ENCODE data around the gene IFTAP. TPM values are rescaled to one million over a fixed set of nuclear protein-coding genes. Genes with fewer than 3 reads are reported as not detected.
A peak's percentile ranks its signal among the peaks of the same experiment; 100 is the strongest.

Gene IFTAP
- polyA plus RNA-seq, 4 donors: 15.7 to 23.2 (median 19.6) TPM

- no peak for FAIRE-seq
- H3K27me3 ChIP-seq (ENCODE audit: control insufficient read depth in 3 of 3, insufficient read depth in 3 of 3, low read length in 3 of 3): no peaks in the 10 kb centered on the region
- no peaks in the 10 kb centered on the region for H3K4me1 ChIP-seq (ENCODE audit: control insufficient read depth in 3 of 3, insufficient read depth in 2 of 3, low read depth in 1 of 3, low read length in 2 of 3)
- no peaks in the 10 kb centered on the region for H3K36me3 ChIP-seq (ENCODE audit: control insufficient read depth in 3 of 3, insufficient read depth in 2 of 3, low read depth in 1 of 3, low read length in 3 of 3)
- no peak overlapping the region for H3K27ac ChIP-seq (ENCODE audit: low read depth in 1 of 3, low read length in 2 of 3)
- no peak for DNase-seq
- WGBS, 3 donors: 72 to 90% (median 72%) methylated on average over 2 of the region's 2 CpGs
- H3K9me3 ChIP-seq (ENCODE audit: control insufficient read depth in 2 of 2, insufficient read depth in 1 of 2, low read depth in 1 of 2, low read length in 1 of 2): no peaks in the 10 kb centered on the region
- no peak overlapping the region for H3K4me3 ChIP-seq (ENCODE audit: low read depth in 1 of 3, low read length in 3 of 3)
Observed at GRCh38 chr11:36601155-36601554, 6.9 kb downstream of the IFTAP start.

- H3K27ac ChIP-seq (ENCODE audit: low read depth in 1 of 3, low read length in 2 of 3): no peak overlapping the region
- DNase-seq: peak in 1 of 2 donors; percentile 1
- FAIRE-seq: no peak
- no peaks in the 10 kb centered on the region for H3K9me3 ChIP-seq (ENCODE audit: control insufficient read depth in 2 of 2, insufficient read depth in 1 of 2, low read depth in 1 of 2, low read length in 1 of 2)
- no peaks in the 10 kb centered on the region for H3K36me3 ChIP-seq (ENCODE audit: control insufficient read depth in 3 of 3, insufficient read depth in 2 of 3, low read depth in 1 of 3, low read length in 3 of 3)
- no peaks in the 10 kb centered on the region for H3K4me1 ChIP-seq (ENCODE audit: control insufficient read depth in 3 of 3, insufficient read depth in 2 of 3, low read depth in 1 of 3, low read length in 2 of 3)
- H3K4me3 ChIP-seq (ENCODE audit: low read depth in 1 of 3, low read length in 3 of 3): no peak overlapping the region
- H3K27me3 ChIP-seq (ENCODE audit: control insufficient read depth in 3 of 3, insufficient read depth in 3 of 3, low read length in 3 of 3): no peaks in the 10 kb centered on the region
Observed at GRCh38 chr11:36602135-36602534, 7.8 kb downstream of the IFTAP start.

- FAIRE-seq (no peak), DNase-seq (no peak)
Observed at GRCh38 chr11:36605221-36606216, 11.2 kb downstream of the IFTAP start.

GRCh38 chr11:36608491-36609199 lies 14.3 kb downstream of the IFTAP start:
- H3K27me3 ChIP-seq (ENCODE audit: control insufficient read depth in 3 of 3, insufficient read depth in 3 of 3, low read length in 3 of 3): no peaks in the 10 kb centered on the region
- FAIRE-seq (no peak), DNase-seq (no peak)
- H3K27ac ChIP-seq (ENCODE audit: low read depth in 1 of 3, low read length in 2 of 3): no peak overlapping the region
- 56 to 82% (median 74%) methylated on average over 1 of the region's 1 CpG for WGBS, 3 donors
- H3K9me3 ChIP-seq (ENCODE audit: control insufficient read depth in 2 of 2, insufficient read depth in 1 of 2, low read depth in 1 of 2, low read length in 1 of 2): no peaks in the 10 kb centered on the region
- H3K4me1 ChIP-seq (ENCODE audit: control insufficient read depth in 3 of 3, insufficient read depth in 2 of 3, low read depth in 1 of 3, low read length in 2 of 3): no peaks in the 10 kb centered on the region
- H3K4me3 ChIP-seq (ENCODE audit: low read depth in 1 of 3, low read length in 3 of 3): no peak overlapping the region
- no peaks in the 10 kb centered on the region for H3K36me3 ChIP-seq (ENCODE audit: control insufficient read depth in 3 of 3, insufficient read depth in 2 of 3, low read depth in 1 of 3, low read length in 3 of 3)

More at GRCh38 chr11:36605221-36606216, 11.2 kb downstream of the IFTAP start:
- H3K9me3 ChIP-seq (ENCODE audit: control insufficient read depth in 2 of 2, insufficient read depth in 1 of 2, low read depth in 1 of 2, low read length in 1 of 2): no peaks in the 10 kb centered on the region
- no peak overlapping the region for H3K4me3 ChIP-seq (ENCODE audit: low read depth in 1 of 3, low read length in 3 of 3)
- no peaks in the 10 kb centered on the region for H3K36me3 ChIP-seq (ENCODE audit: control insufficient read depth in 3 of 3, insufficient read depth in 2 of 3, low read depth in 1 of 3, low read length in 3 of 3)
- no peaks in the 10 kb centered on the region for H3K4me1 ChIP-seq (ENCODE audit: control insufficient read depth in 3 of 3, insufficient read depth in 2 of 3, low read depth in 1 of 3, low read length in 2 of 3)
- H3K27me3 ChIP-seq (ENCODE audit: control insufficient read depth in 3 of 3, insufficient read depth in 3 of 3, low read length in 3 of 3): no peaks in the 10 kb centered on the region
- WGBS, 3 donors: 79 to 83% (median 81%) methylated on average over 6 of the region's 6 CpGs
- H3K27ac ChIP-seq (ENCODE audit: low read depth in 1 of 3, low read length in 2 of 3): no peak overlapping the region

- H3K4me3 ChIP-seq (ENCODE audit: low read depth in 1 of 3, low read length in 3 of 3): no peak overlapping the region
- no peak for DNase-seq
- no peaks in the 10 kb centered on the region for H3K9me3 ChIP-seq (ENCODE audit: control insufficient read depth in 2 of 2, insufficient read depth in 1 of 2, low read depth in 1 of 2, low read length in 1 of 2)
- no peaks in the 10 kb centered on the region for H3K4me1 ChIP-seq (ENCODE audit: control insufficient read depth in 3 of 3, insufficient read depth in 2 of 3, low read depth in 1 of 3, low read length in 2 of 3)
- H3K27me3 ChIP-seq (ENCODE audit: control insufficient read depth in 3 of 3, insufficient read depth in 3 of 3, low read length in 3 of 3): no peaks in the 10 kb centered on the region
- WGBS, 3 donors: 6 to 57% (median 31%) methylated on average over 2 of the region's 2 CpGs
- no peak overlapping the region for H3K27ac ChIP-seq (ENCODE audit: low read depth in 1 of 3, low read length in 2 of 3)
- no peaks in the 10 kb centered on the region for H3K36me3 ChIP-seq (ENCODE audit: control insufficient read depth in 3 of 3, insufficient read depth in 2 of 3, low read depth in 1 of 3, low read length in 3 of 3)
- FAIRE-seq: no peak
Observed at GRCh38 chr11:36609383-36609782, 15.1 kb downstream of the IFTAP start.

GRCh38 chr11:36615826-36616225 lies 21.5 kb downstream of the IFTAP start:
- DNase-seq (no peak), FAIRE-seq (no peak)
- no peaks in the 10 kb centered on the region for H3K36me3 ChIP-seq (ENCODE audit: control insufficient read depth in 3 of 3, insufficient read depth in 2 of 3, low read depth in 1 of 3, low read length in 3 of 3)
- no peaks in the 10 kb centered on the region for H3K9me3 ChIP-seq (ENCODE audit: control insufficient read depth in 2 of 2, insufficient read depth in 1 of 2, low read depth in 1 of 2, low read length in 1 of 2)
- no peaks in the 10 kb centered on the region for H3K4me1 ChIP-seq (ENCODE audit: control insufficient read depth in 3 of 3, insufficient read depth in 2 of 3, low read depth in 1 of 3, low read length in 2 of 3)
- no peaks in the 10 kb centered on the region for H3K27me3 ChIP-seq (ENCODE audit: control insufficient read depth in 3 of 3, insufficient read depth in 3 of 3, low read length in 3 of 3)
- WGBS, 3 donors: 81 to 84% (median 82%) methylated on average over 3 of the region's 3 CpGs
- H3K4me3 ChIP-seq (ENCODE audit: low read depth in 1 of 3, low read length in 3 of 3): no peak overlapping the region
- no peak overlapping the region for H3K27ac ChIP-seq (ENCODE audit: low read depth in 1 of 3, low read length in 2 of 3)

GRCh38 chr11:36617543-36618362 lies 23.5 kb downstream of the IFTAP start:
- 74 to 83% (median 76%) methylated on average over 6 of the region's 6 CpGs for WGBS, 3 donors
- Histone ChIP-seq H3K4me3 (ENCODE audit: low read depth in 1 of 3, low read length in 3 of 3) (no peak overlapping the region), H3K9me3 (ENCODE audit: control insufficient read depth in 2 of 2, insufficient read depth in 1 of 2, low read depth in 1 of 2, low read length in 1 of 2) (no peaks in the 10 kb centered on the region), H3K27me3 (ENCODE audit: control insufficient read depth in 3 of 3, insufficient read depth in 3 of 3, low read length in 3 of 3) (no peaks in the 10 kb centered on the region), H3K27ac (ENCODE audit: low read depth in 1 of 3, low read length in 2 of 3) (no peak overlapping the region), H3K36me3 (ENCODE audit: control insufficient read depth in 3 of 3, insufficient read depth in 2 of 3, low read depth in 1 of 3, low read length in 3 of 3) (no peaks in the 10 kb centered on the region), H3K4me1 (ENCODE audit: control insufficient read depth in 3 of 3, insufficient read depth in 2 of 3, low read depth in 1 of 3, low read length in 2 of 3) (no peaks in the 10 kb centered on the region)
- FAIRE-seq (no peak), DNase-seq (no peak)

Data from small intestine (tissue), 7 donors.